Ovary (tissue), 9 donors: ENCODE data around the gene PCDH1. TPM values are rescaled to one million over a fixed set of nuclear protein-coding genes. Genes with fewer than 3 reads are reported as not detected.
"Not testable (repeated sequence)": the region's sequence is repeated elsewhere in the genome, so short reads cannot be mapped to it uniquely, and the experiment has no call there.

Source experiments
- DNase-seq, 5 donors: peaks; one replicate each; pipeline ENCODE4 v3.0.0-alpha.2; 2019 to 2020
- H3K27ac ChIP-seq, 2 donors: fragments of 200-600 bp; one replicate each; pipeline versions ENCODE4 v1.5.1 to v1.8.0; 2019 to 2022
- H3K27me3 ChIP-seq: fragments of 200-600 bp; one replicate; pipeline ENCODE4 v1.8.0; 2022
- H3K36me3 ChIP-seq: fragments of 200-600 bp; sonication (generic); one replicate; pipeline ENCODE4 v1.5.1; 2019
- H3K4me1 ChIP-seq: one replicate; pipeline ENCODE4 v1.8.1; 2013; ENCODE audit warnings: mild to moderate bottlenecking, moderate library complexity; ENCODE audit not compliant: insufficient read depth
- H3K4me3 ChIP-seq: fragments of 200-600 bp; sonication (generic); one replicate; pipeline ENCODE4 v1.5.1; 2017
- H3K9me3 ChIP-seq, 2 donors: fragments of 200-600 bp in 1 of 2; sonication (generic) in 1 of 2; one replicate each; pipeline versions ENCODE4 v1.5.1 to v1.8.1; 2013 to 2019; ENCODE audit warnings: mild to moderate bottlenecking in 1 of 2, moderate library complexity in 1 of 2
- EP300 ChIP-seq: sonication (generic); formaldehyde crosslinking; IDR thresholded peaks from one replicate; pipeline ENCODE4 v1.6.1; 2017; ENCODE audit warnings: antibody characterized with exemption
- POLR2A ChIP-seq: fragments of 450-650 bp; IDR thresholded peaks from one replicate; pipeline ENCODE4 v1.6.1; 2017; ENCODE audit warnings: antibody characterized with exemption, mild to moderate bottlenecking, moderate library complexity
- WGBS, 3 donors: extraction: QIAGEN DNeasy Blood & Tissue Kit in 1 of 3; methylation state at CpG; one replicate each; pipeline versions ENCODE4 v1.1.5 to v1.1.7; 2013 to 2017; 5-methylcytosine and 5-hydroxymethylcytosine counted together
- intact Hi-C, 4 donors: fragments of 100-400 bp; cut with DNase I; formaldehyde crosslinking; loops; one replicate each; pipeline versions ENCODE4 v1.11.0 to v1.15.1; 2022 to 2023
- polyA plus RNA-seq, 2 donors: library from polyadenylated mRNA; stranded (reverse); fragments of 200-250 nt in 1 of 2; fragments of 350-450 nt in 1 of 2; fragmentation: Illumina TruSeq in 1 of 2; extraction: RNeasy Lipid Tissue Mini Kit (QIAGEN cat#74804) in 1 of 2; gene quantifications; one replicate each; pipeline ENCODE4 v1.2.3, GENCODE V29; 2013 to 2014
- total RNA-seq, 7 donors: library from RNA; depleted of rRNA in 2 of 7; stranded (reverse); fragments of >200 nt in 2 of 7; fragmentation: NEBNext Ultra II Directional in 3 of 7; extraction: Animal tissue kit (Norgen Biotek cat#: 25700) in 3 of 7; gene quantifications; one replicate each; pipeline versions ENCODE4 v1.1.0 to v1.2.4, GENCODE V29; 2016 to 2023
- TF ChIP-seq, protein P1 (sequence below), 3 donors: fragments of 450-650 bp in 2 of 3; fragments of 200-600 bp in 1 of 3; IDR thresholded peaks; one replicate each; pipeline versions ENCODE4 v1.5.1 to v1.8.0; 2016 to 2022; ENCODE audit warnings: antibody characterized with exemption in 3 of 3, mild to moderate bottlenecking in 1 of 3
- donor health status: DM: no; HTN: no; CAD: no; lungs with moderate emphysema.
- donor health status: DM: no; HTN: no; CAD: no.
- donor health status: Bipolar disorder and iron deficiency.
- donor health status: DM: yes; HTN: yes; CAD: no.
- donor health status: DM: no; HTN: no; CAD: no.
- donor health status: DM: yes; HTN: yes; CAD: no.

The PCDH1 gene
- total and polyA plus RNA-seq, 9 donors, result 3.2 to 13.8 (median 7.0) TPM

DNA sequence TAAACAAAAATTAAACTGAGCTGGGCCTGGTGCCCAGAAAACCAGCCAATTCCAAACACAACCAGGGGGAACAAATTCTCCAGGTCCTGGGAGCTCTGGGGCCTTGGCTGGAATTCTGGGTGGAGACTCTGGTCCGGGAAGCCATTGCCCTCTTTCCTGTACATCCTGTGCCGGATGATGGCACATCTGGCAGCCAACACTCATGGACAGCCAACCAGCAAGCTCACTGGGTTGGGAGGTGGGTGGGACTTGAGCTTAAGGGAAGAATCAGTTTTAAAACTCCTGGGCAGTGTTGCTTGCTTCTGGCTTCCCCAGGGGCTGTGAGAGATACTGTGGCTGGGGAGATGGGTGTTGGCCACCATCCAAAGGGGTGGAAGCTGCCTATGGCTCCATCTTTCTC is 56.1 kb downstream of the PCDH1 start:
- DNase-seq, result no peak
- H3K36me3 ChIP-seq, result no peaks in the 10 kb centered on the region
- H3K27ac ChIP-seq, result no peak overlapping the region
- no peaks in the 10 kb centered on the region for H3K27me3 ChIP-seq
- H3K4me3 ChIP-seq, result no peak overlapping the region
- intact Hi-C loops, result loop anchor here in 1 of 4 donors (5.0 kb wide), 1 partner anchor 55 kb away; the partner anchor contains the start of gene PCDH1
- no peaks in the 10 kb centered on the region for H3K4me1 ChIP-seq
- TF ChIP-seq POLR2A (no peak), EP300 (no peak)
- TF ChIP-seq, protein P1, sequence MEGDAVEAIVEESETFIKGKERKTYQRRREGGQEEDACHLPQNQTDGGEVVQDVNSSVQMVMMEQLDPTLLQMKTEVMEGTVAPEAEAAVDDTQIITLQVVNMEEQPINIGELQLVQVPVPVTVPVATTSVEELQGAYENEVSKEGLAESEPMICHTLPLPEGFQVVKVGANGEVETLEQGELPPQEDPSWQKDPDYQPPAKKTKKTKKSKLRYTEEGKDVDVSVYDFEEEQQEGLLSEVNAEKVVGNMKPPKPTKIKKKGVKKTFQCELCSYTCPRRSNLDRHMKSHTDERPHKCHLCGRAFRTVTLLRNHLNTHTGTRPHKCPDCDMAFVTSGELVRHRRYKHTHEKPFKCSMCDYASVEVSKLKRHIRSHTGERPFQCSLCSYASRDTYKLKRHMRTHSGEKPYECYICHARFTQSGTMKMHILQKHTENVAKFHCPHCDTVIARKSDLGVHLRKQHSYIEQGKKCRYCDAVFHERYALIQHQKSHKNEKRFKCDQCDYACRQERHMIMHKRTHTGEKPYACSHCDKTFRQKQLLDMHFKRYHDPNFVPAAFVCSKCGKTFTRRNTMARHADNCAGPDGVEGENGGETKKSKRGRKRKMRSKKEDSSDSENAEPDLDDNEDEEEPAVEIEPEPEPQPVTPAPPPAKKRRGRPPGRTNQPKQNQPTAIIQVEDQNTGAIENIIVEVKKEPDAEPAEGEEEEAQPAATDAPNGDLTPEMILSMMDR (IDR thresholded peaks at IDR 0.05), result no peak
- H3K9me3 ChIP-seq, result no peaks in the 10 kb centered on the region
- WGBS, 3 donors, result 13 to 22% (median 14%) methylated on average over 2 of the region's 2 CpGs

DNA sequence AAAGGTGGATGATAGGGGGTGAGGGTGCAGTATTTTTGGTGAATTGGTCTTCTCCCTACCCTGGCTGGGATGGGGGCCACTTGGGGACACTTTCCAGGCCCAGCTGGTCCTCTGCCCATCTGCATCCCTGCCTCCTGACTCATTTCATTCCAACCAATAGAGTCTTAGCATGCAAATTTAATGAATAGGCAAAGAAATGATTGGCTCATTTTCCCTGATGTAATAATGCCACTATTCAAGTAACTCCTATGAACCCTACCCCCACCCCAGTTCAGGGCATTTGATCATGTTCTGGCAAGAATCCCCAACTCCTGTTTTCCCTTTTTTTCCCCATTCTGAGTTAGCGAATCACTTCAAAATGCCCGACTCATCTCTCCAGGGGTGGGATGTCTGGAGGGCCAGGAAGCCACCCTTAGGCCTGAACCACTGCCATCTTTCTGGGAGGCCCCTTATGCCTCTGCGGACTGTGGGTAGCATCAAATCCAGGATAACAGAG is 56.7 kb downstream of the PCDH1 start:
- Histone ChIP-seq H3K36me3 (no peaks in the 10 kb centered on the region), H3K4me3 (no peak overlapping the region), H3K9me3 (no peaks in the 10 kb centered on the region), H3K27ac (no peak overlapping the region), H3K4me1 (no peaks in the 10 kb centered on the region), H3K27me3 (no peaks in the 10 kb centered on the region)
- intact Hi-C loops, result loop anchor here in 1 of 4 donors (5.0 kb wide), 1 partner anchor 56 kb away; the partner anchor contains the start of gene PCDH1
- WGBS, 3 donors, result 44 to 54% (median 53%) methylated on average over 3 of the region's 3 CpGs
- TF ChIP-seq, protein P1 (IDR thresholded peaks at IDR 0.05), result no peak
- no peak for TF ChIP-seq POLR2A
- no peak for TF ChIP-seq EP300
- DNase-seq, result no peak

DNA sequence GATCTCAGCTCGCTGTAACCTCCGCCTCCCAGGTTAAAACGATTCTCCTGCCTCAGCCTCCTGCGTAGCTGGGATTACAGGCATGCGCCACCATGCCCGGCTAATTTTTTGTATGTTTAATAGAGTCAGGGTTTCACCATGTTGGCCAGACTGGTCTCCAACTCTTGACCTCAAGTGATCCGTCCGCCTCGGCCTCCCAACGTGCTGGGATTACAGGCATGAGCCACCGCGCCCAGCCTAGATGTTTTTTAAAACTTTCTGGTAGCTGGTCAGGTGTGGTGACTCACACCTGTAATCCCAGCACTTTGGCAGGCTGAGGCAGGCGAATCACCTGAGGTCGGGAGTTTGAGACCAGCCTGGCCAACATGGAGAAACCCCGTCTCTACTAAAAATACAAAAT is 57.5 kb downstream of the PCDH1 start:
- not testable (repeated sequence) for H3K27ac ChIP-seq, H3K4me3 ChIP-seq, DNase-seq, H3K9me3 ChIP-seq, H3K27me3 ChIP-seq, H3K36me3 ChIP-seq, H3K4me1 ChIP-seq
- WGBS, 3 donors, result 89 to 93% (median 91%) methylated on average over 15 of the region's 15 CpGs
- intact Hi-C loops, result loop anchor here in 1 of 4 donors (5.0 kb wide), 1 partner anchor 57 kb away; the partner anchor contains the start of gene PCDH1

GRCh38 chr5:141817631-141818030 is 60.6 kb downstream of the PCDH1 start:
- DNase-seq, result no peak
- H3K27ac ChIP-seq, result no peak overlapping the region
- H3K27me3 ChIP-seq, result no peaks in the 10 kb centered on the region
- H3K36me3 ChIP-seq, result no peaks in the 10 kb centered on the region
- H3K9me3 ChIP-seq, result no peaks in the 10 kb centered on the region
- no peak overlapping the region for H3K4me3 ChIP-seq
- WGBS, 3 donors, result 77 to 83% (median 80%) methylated on average over 6 of the region's 6 CpGs
- intact Hi-C loops, result no loop called here
- TF ChIP-seq, protein P1 (IDR thresholded peaks at IDR 0.05), result no peak
- no peak for TF ChIP-seq EP300
- TF ChIP-seq POLR2A, result no peak
- H3K4me1 ChIP-seq, result no peaks in the 10 kb centered on the region

- DNase-seq, result no peak
- Histone ChIP-seq H3K27ac (no peak overlapping the region), H3K4me3 (no peak overlapping the region), H3K36me3 (no peaks in the 10 kb centered on the region), H3K27me3 (no peaks in the 10 kb centered on the region), H3K9me3 (no peaks in the 10 kb centered on the region), H3K4me1 (no peaks in the 10 kb centered on the region)
- 25 to 27% (median 25%) methylated on average over 11 of the region's 11 CpGs for WGBS, 3 donors
- intact Hi-C loops, result no loop called here
- TF ChIP-seq POLR2A (no peak), EP300 (no peak)
- TF ChIP-seq, protein P1 (IDR thresholded peaks at IDR 0.05), result no peak
Observed at GRCh38 chr5:141816598-141817399, 61.4 kb downstream of the PCDH1 start.
